IPS-NIHi11 (cell line): ENCODE measurements around the gene CIRBP.

Experiments used
- DNase-seq: peaks from one replicate; pipeline ENCODE4 v3.0.0; 2012; ENCODE audit warnings: mixed read lengths, low spot score

CIRBP gene

GRCh38 chr19:1255186-1256161 is 13.7 kb upstream of the CIRBP start:
- DNase-seq = no peak

- DNase-seq = no peak
These were observed 12.3 kb upstream of the CIRBP start for GRCh38 chr19:1256646-1257474.

GRCh38 chr19:1257475-1258162 is 11.5 kb upstream of the CIRBP start:
- no peak for DNase-seq

- DNase-seq = no peak
These were observed 11.0 kb upstream of the CIRBP start for GRCh38 chr19:1258163-1258492.

- no peak for DNase-seq
These were observed 10.4 kb upstream of the CIRBP start for GRCh38 chr19:1258707-1259205.

GRCh38 chr19:1259206-1259875 is 9.8 kb upstream of the CIRBP start:
- DNase-seq = peak; percentile 38

- no peak for DNase-seq
These were observed 9.0 kb upstream of the CIRBP start for GRCh38 chr19:1259876-1260748.

- DNase-seq = peak; percentile 90
These were observed 8.2 kb upstream of the CIRBP start for GRCh38 chr19:1260749-1261537.

GRCh38 chr19:1261538-1261797 is 7.7 kb upstream of the CIRBP start:
- no peak for DNase-seq

GRCh38 chr19:1261798-1262622 is 7.1 kb upstream of the CIRBP start:
- no peak for DNase-seq

GRCh38 chr19:1262623-1263123 is 6.5 kb upstream of the CIRBP start:
- DNase-seq = no peak

GRCh38 chr19:1263188-1263587 is 5.9 kb upstream of the CIRBP start:
- no peak for DNase-seq

GRCh38 chr19:1264801-1265614 is 4.1 kb upstream of the CIRBP start:
- DNase-seq = no peak

GRCh38 chr19:1265615-1266128 is 3.5 kb upstream of the CIRBP start:
- no peak for DNase-seq

- peak; percentile 71 for DNase-seq
These were observed 2.8 kb upstream of the CIRBP start for GRCh38 chr19:1266129-1266915.

GRCh38 chr19:1266916-1267476 is 2.1 kb upstream of the CIRBP start:
- DNase-seq = no peak
